Stomach (tissue), 4 donors: ENCODE data around the gene SELE.

Source experiments
- CTCF ChIP-seq, 7 experiments: fragments of 450-650 bp in 4 of 7; fragments of 200-600 bp in 3 of 7; sonication (generic) in 3 of 7; IDR thresholded peaks; one replicate each; pipeline ENCODE4 v1.5.1; 2016 to 2019; ENCODE audit warnings: antibody characterized with exemption in 7 of 7, control low read depth in 2 of 7, mild to moderate bottlenecking in 1 of 7
- EP300 ChIP-seq: sonication (generic); formaldehyde crosslinking; IDR thresholded peaks from one replicate; pipeline ENCODE4 v1.6.1; 2017; ENCODE audit warnings: antibody characterized with exemption
- POLR2A ChIP-seq, 4 donors: fragments of 450-650 bp; IDR thresholded peaks; one replicate each; pipeline ENCODE4 v1.6.1; 2016; ENCODE audit warnings: antibody characterized with exemption in 4 of 4, control low read depth in 2 of 4, mild to moderate bottlenecking in 1 of 4, moderate library complexity in 1 of 4
- POLR2AphosphoS5 ChIP-seq, 3 donors: sonication (generic); formaldehyde crosslinking; IDR thresholded peaks; one replicate each; pipeline ENCODE4 v1.6.1; 2016; ENCODE audit warnings: antibody characterized with exemption in 3 of 3

GRCh38 chr1:169741666-169742394 is 8.0 kb upstream of the SELE start:
- TF ChIP-seq POLR2A (IDR thresholded peaks at IDR 0.05) (no peak), CTCF (IDR thresholded peaks at IDR 0.05) (no peak), EP300 (no peak), POLR2AphosphoS5 (IDR thresholded peaks at IDR 0.05) (no peak)
